Caco-2 (cell line): Measurements from ENCODE around the gene KIF2C. TPM values are rescaled to one million over a fixed set of nuclear protein-coding genes. Genes with fewer than 3 reads are reported as not detected.

ENCODE experiments used
- BruUV-seq: library from RNA; stranded (reverse); fragments of 400-500 nt; replicated peaks from 2 replicates; lab custom pipeline; 2021; lab: Mats Ljungman, UMichigan
- CTCF ChIA-PET: fragments of 300-600 bp; sonication (Branson Sonifier 250); formaldehyde crosslinking; loops from one replicate; lab custom pipeline; 2022; ENCODE audit warnings: antibody characterized with exemption; lab: Charles Lee
- POLR2A ChIA-PET: fragments of 300-600 bp; sonication (Branson Sonifier 250); formaldehyde crosslinking; loops from one replicate; lab custom pipeline; 2022; ENCODE audit warnings: antibody characterized with exemption; lab: Charles Lee
- DNase-seq, 2 experiments: peaks; one replicate each; pipeline versions ENCODE4 v3.0.0 to v3.0.0-alpha.2; 2020 to 2022
- H3K27me3 ChIP-seq: replicated peaks from 2 replicates; pipeline ENCODE4 v1.6.0; 2011; ENCODE audit warnings: low read length; ENCODE audit not compliant: control insufficient read depth, insufficient read depth
- H3K36me3 ChIP-seq: 2 replicates; pipeline ENCODE4 v1.5.1; 2011; ENCODE audit warnings: low read length; ENCODE audit not compliant: control insufficient read depth, insufficient read depth
- H3K4me1 ChIP-seq: fragments of 250-450 bp; sonication (Bioruptor Pico); 2 replicates; pipeline ENCODE4 v1.5.1; 2020; ENCODE audit warnings: mild to moderate bottlenecking
- H3K4me3 ChIP-seq: 2 replicates; pipeline ENCODE4 v1.5.1; 2011; ENCODE audit warnings: low read depth, mild to moderate bottlenecking, control low read depth, low read length
- H3K9me3 ChIP-seq: fragments of 250-450 bp; sonication (Bioruptor Pico); 2 replicates; pipeline ENCODE4 v1.5.1; 2020; ENCODE audit warnings: mild to moderate bottlenecking, moderate library complexity
- H3K27ac Mint-ChIP-seq: one replicate; pipeline ENCODE4 v1.8.0; 2022; ENCODE audit warnings: mixed read lengths; ENCODE audit not compliant: unreplicated experiment
- H3K27me3 Mint-ChIP-seq: one replicate; pipeline ENCODE4 v1.8.0; 2022; ENCODE audit warnings: mixed read lengths; ENCODE audit not compliant: insufficient read depth, unreplicated experiment
- H3K36me3 Mint-ChIP-seq: one replicate; pipeline ENCODE4 v1.8.0; 2022; ENCODE audit warnings: mild to moderate bottlenecking, mixed read lengths; ENCODE audit not compliant: insufficient read depth, unreplicated experiment
- H3K4me1 Mint-ChIP-seq: one replicate; pipeline ENCODE4 v1.8.0; 2022; ENCODE audit warnings: low read depth, mixed read lengths; ENCODE audit not compliant: unreplicated experiment
- H3K4me3 Mint-ChIP-seq: one replicate; pipeline ENCODE4 v1.8.0; 2022; ENCODE audit warnings: mild to moderate bottlenecking, moderate library complexity, mixed read lengths; ENCODE audit not compliant: unreplicated experiment
- H3K9me3 Mint-ChIP-seq: one replicate; pipeline ENCODE4 v1.8.0; 2022; ENCODE audit warnings: mixed read lengths; ENCODE audit not compliant: unreplicated experiment
- intact Hi-C: fragments of 100-400 bp; cut with micrococcal nuclease; formaldehyde crosslinking; loops from one replicate; pipeline ENCODE4 v1.10.0; 2022; ENCODE audit not compliant: unreplicated experiment
- total RNA-seq: library from RNA; stranded (reverse); gene quantifications from 2 replicates; pipeline ENCODE4 v1.2.3, GENCODE V29; 2022
- TF ChIP-seq, protein P1 (sequence below), 2 experiments: fragments of 200-600 bp in 1 of 2; IDR thresholded peaks; 1 replicate in 1 of 2; 2 replicates in 1 of 2; pipeline versions ENCODE4 v1.5.1 to v1.8.0; 2011 to 2022; ENCODE audit warnings: antibody characterized with exemption in 1 of 2, control low read depth in 1 of 2, inconsistent platforms in 1 of 2, low read depth in 1 of 2, low read length in 1 of 2, mild to moderate bottlenecking in 1 of 2, moderate library complexity in 1 of 2; ENCODE audit not compliant: insufficient read depth in 1 of 2, severe bottlenecking in 1 of 2, unreplicated experiment in 1 of 2

KIF2C gene
- total RNA-seq, 1 experiment from 2014 or later = 61.0 TPM

- CTCF ChIA-PET = interaction anchor here (0.6 to 1.8 kb wide), 2 partner anchors 35 to 42 kb away, joined by 3 to 4 read pairs; no protein-coding TSS in a partner anchor
Measured at GRCh38 chr1:44788120-44788860, 48.7 kb downstream of the KIF2C start, which contains the start of gene BEST4. TSS of gene BEST4 (minus strand) at chr1:44788170. CDS start at chr1:44787705, 465 bp downstream.

DNA sequence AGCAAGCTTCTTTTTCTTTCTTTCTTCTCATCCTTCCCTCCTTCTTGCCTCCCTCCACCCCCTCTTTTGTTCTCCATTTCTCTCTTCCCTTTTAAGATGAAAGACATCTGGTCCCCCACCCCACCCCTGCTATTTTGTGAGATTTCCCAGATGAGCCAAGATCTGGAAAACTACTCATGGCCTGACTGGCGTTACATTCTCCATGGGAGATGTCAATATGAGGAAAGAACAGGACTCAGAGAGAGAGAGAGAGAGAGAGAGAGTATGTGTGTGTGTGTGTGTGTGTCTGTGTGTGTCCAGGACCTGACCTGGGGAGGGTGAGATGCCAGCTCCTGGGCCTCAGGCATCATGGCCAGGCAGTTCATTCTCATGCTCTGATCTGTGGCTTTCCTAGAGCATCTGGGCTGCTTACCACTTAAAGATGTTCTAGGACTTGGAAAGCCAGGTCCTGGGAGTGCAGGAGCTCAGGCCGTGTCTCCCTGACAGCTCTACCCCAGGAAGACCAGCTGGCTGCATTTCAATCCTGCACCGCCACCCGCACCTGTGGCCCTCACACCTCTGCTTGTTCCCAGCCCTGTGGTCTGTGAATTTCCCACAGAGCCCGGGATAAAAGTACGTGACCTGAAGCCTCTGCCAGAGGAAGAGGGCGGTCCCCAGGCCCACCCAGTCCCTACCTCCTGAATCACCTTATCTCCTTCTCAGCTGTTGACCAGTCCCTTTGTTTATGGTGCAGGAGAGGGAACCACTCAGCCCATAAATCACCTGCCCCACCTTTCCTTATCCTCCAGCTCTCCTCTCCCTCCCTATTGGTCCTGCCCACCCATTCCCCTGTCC, 51.5 kb downstream of the KIF2C start:
- POLR2A ChIA-PET = interaction anchor here (0.5 kb wide), 1 partner anchor 9 kb away, joined by 3 read pairs; the partner anchor contains the start of gene PLK3
- H3K4me3 ChIP-seq = no peak overlapping the region
- Mint-ChIP-seq H3K4me3 (no peak overlapping the region), H3K27ac (no peak overlapping the region), H3K4me1 (peaks cover 14% of the 10 kb centered on the region), H3K36me3 (no peaks in the 10 kb centered on the region), H3K27me3 (no peaks in the 10 kb centered on the region), H3K9me3 (no peaks in the 10 kb centered on the region)
- H3K27me3 ChIP-seq = no peaks in the 10 kb centered on the region
- TF ChIP-seq, protein P1, sequence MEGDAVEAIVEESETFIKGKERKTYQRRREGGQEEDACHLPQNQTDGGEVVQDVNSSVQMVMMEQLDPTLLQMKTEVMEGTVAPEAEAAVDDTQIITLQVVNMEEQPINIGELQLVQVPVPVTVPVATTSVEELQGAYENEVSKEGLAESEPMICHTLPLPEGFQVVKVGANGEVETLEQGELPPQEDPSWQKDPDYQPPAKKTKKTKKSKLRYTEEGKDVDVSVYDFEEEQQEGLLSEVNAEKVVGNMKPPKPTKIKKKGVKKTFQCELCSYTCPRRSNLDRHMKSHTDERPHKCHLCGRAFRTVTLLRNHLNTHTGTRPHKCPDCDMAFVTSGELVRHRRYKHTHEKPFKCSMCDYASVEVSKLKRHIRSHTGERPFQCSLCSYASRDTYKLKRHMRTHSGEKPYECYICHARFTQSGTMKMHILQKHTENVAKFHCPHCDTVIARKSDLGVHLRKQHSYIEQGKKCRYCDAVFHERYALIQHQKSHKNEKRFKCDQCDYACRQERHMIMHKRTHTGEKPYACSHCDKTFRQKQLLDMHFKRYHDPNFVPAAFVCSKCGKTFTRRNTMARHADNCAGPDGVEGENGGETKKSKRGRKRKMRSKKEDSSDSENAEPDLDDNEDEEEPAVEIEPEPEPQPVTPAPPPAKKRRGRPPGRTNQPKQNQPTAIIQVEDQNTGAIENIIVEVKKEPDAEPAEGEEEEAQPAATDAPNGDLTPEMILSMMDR (IDR thresholded peaks at IDR 0.05; ENCODE audit: insufficient read depth in 1 of 2, low read depth in 1 of 2, low read length in 1 of 2, severe bottlenecking in 1 of 2, unreplicated experiment in 1 of 2) = no peak
- no peaks in the 10 kb centered on the region for H3K36me3 ChIP-seq
- 0 out of 2 replicates have a peak, but pooled peaks cover 5% of the 10 kb centered on the region for H3K4me1 ChIP-seq
- no peaks in the 10 kb centered on the region for H3K9me3 ChIP-seq
- DNase-seq = no peak
- CTCF ChIA-PET = interaction anchor here (0.5 to 1.1 kb wide), 3 partner anchors 17 to 1548 kb away, joined by 3 to 10 read pairs (median 3); partner anchors contain the start of genes BTBD19 and HECTD3
- intact Hi-C loops = loop anchor here (5.0 kb wide), 2 partner anchors 59 to 221 kb away; partner anchors contain the start of genes HECTD3, RNU5D-1 and UROD
- BruUV-seq = no TSS peak

More at GRCh38 chr1:44788120-44788860, 48.7 kb downstream of the KIF2C start, which contains the start of gene BEST4:
- Histone ChIP-seq H3K4me1 (0 out of 2 replicates have a peak, but pooled peaks cover 1% of the 10 kb centered on the region), H3K9me3 (no peaks in the 10 kb centered on the region), H3K27me3 (no peaks in the 10 kb centered on the region), H3K4me3 (no peak within 1 kb of the TSS), H3K36me3 (no peaks in the 10 kb centered on the region)
- Mint-ChIP-seq H3K27me3 (no peaks in the 10 kb centered on the region), H3K4me1 (peaks cover 9% of the 10 kb centered on the region), H3K27ac (no peak within 1 kb of the TSS), H3K36me3 (no peaks in the 10 kb centered on the region), H3K9me3 (no peaks in the 10 kb centered on the region), H3K4me3 (no peak within 1 kb of the TSS)
- no peak for DNase-seq
- POLR2A ChIA-PET = no interaction called here
- intact Hi-C loops = no loop called here
- BruUV-seq = no TSS peak
- TF ChIP-seq, protein P1 (IDR thresholded peaks at IDR 0.05; ENCODE audit: insufficient read depth in 1 of 2, low read depth in 1 of 2, low read length in 1 of 2, severe bottlenecking in 1 of 2, unreplicated experiment in 1 of 2) = no peak
